SU-DHL-6 (cell line): ENCODE results near the gene RPL12.

Source experiments
- CTCF ChIP-seq: fragments of 200-600 bp; sonication (generic); IDR thresholded peaks from one replicate; pipeline ENCODE4 v1.5.1; 2017; ENCODE audit warnings: antibody characterized with exemption, mild to moderate bottlenecking, low read length, moderate library complexity; ENCODE audit not compliant: insufficient read depth, poor library complexity, severe bottlenecking
- EZH2phosphoT487 ChIP-seq: fragments of 200-600 bp; sonication (generic), shearing (Covaris generic); conservative IDR thresholded peaks from 2 replicates; pipeline ENCODE4 v1.6.1; 2018; ENCODE audit warnings: mild to moderate bottlenecking, antibody characterized with exemption, low read length, moderate library complexity, mixed read lengths

GRCh38 chr9:127403507-127404192 lies 47.6 kb downstream of the RPL12 start:
- TF ChIP-seq CTCF (no peak), EZH2phosphoT487 (no peak)
